WTC11 (cell line): ENCODE measurements around the gene CARS2. TPM values are rescaled to one million over a fixed set of nuclear protein-coding genes. Genes with fewer than 3 reads are reported as not detected.

ENCODE experiments used
- ATAC-seq: fragments of 200-7000 bp; cut with Tn5 transposase; 2 replicates; pipeline ENCODE4 v1.10.0; 2021; ENCODE audit warnings: mild to moderate bottlenecking, moderate library complexity
- CTCF ChIA-PET: fragments of 300-600 bp; sonication (Branson Sonifier 250); formaldehyde crosslinking; loops from one replicate; lab custom pipeline; 2021; ENCODE audit warnings: antibody characterized with exemption; lab: Charles Lee
- POLR2A ChIA-PET: fragments of 350-600 bp; sonication (Branson Sonifier 250); formaldehyde crosslinking; loops from one replicate; lab custom pipeline; 2021; ENCODE audit warnings: antibody characterized with exemption; lab: Charles Lee
- DNase-seq: peaks from one replicate; pipeline ENCODE4 v3.0.0; 2021; ENCODE audit warnings: low spot score
- H3K27ac Mint-ChIP-seq: 2 replicates; pipeline ENCODE4 v1.8.0; 2021; ENCODE audit warnings: mixed read lengths
- H3K27me3 Mint-ChIP-seq: 2 replicates; pipeline ENCODE4 v1.8.0; 2021; ENCODE audit warnings: low read depth, mild to moderate bottlenecking, moderate library complexity, mixed read lengths
- H3K36me3 Mint-ChIP-seq: 2 replicates; pipeline ENCODE4 v1.8.0; 2021; ENCODE audit warnings: mixed read lengths
- H3K4me1 Mint-ChIP-seq: 2 replicates; pipeline ENCODE4 v1.8.0; 2022; ENCODE audit warnings: mixed read lengths
- H3K4me3 Mint-ChIP-seq: 2 replicates; pipeline ENCODE4 v1.8.0; 2021; ENCODE audit warnings: mild to moderate bottlenecking, moderate library complexity, mixed read lengths
- H3K9me3 Mint-ChIP-seq: 2 replicates; pipeline ENCODE4 v1.8.0; 2021; ENCODE audit warnings: mixed read lengths
- ATF1 ChIP-seq: sonication (generic); formaldehyde crosslinking; IDR thresholded peaks from 2 replicates; pipeline ENCODE4 v1.8.1; 2023; ENCODE audit warnings: mild to moderate bottlenecking, moderate library complexity, missing genetic modification reagents
- E2F5 ChIP-seq: sonication (generic); formaldehyde crosslinking; IDR thresholded peaks from 2 replicates; pipeline ENCODE4 v1.8.1; 2022; ENCODE audit warnings: mild to moderate bottlenecking, moderate library complexity, missing genetic modification reagents
- ELF4 ChIP-seq: sonication (generic); formaldehyde crosslinking; IDR thresholded peaks from 2 replicates; pipeline ENCODE4 v1.8.1; 2022; ENCODE audit warnings: low read depth, mild to moderate bottlenecking, moderate library complexity, missing genetic modification reagents
- FOXP1 ChIP-seq: sonication (generic); formaldehyde crosslinking; IDR thresholded peaks from 2 replicates; pipeline ENCODE4 v1.8.0; 2022; ENCODE audit warnings: missing genetic modification reagents, mild to moderate bottlenecking, moderate library complexity, borderline replicate concordance
- GTF2I ChIP-seq: fragments of 250-450 bp; sonication (Bioruptor Pico); conservative IDR thresholded peaks from 2 replicates; pipeline ENCODE4 v1.4.0; 2021; ENCODE audit warnings: mild to moderate bottlenecking
- PREB ChIP-seq: sonication (generic); formaldehyde crosslinking; IDR thresholded peaks from 2 replicates; pipeline ENCODE4 v1.8.1; 2022; ENCODE audit warnings: mild to moderate bottlenecking, missing genetic modification reagents, moderate library complexity, borderline replicate concordance
- SOX15 ChIP-seq: fragments of 250-450 bp; sonication (Bioruptor Pico); IDR thresholded peaks from 2 replicates; pipeline ENCODE4 v1.9.0; 2021; ENCODE audit warnings: mild to moderate bottlenecking
- ZBTB21 ChIP-seq: sonication (generic); formaldehyde crosslinking; IDR thresholded peaks from 2 replicates; pipeline ENCODE4 v1.8.1; 2023; ENCODE audit warnings: mild to moderate bottlenecking, missing genetic modification reagents, borderline replicate concordance
- ZNF121 ChIP-seq: sonication (generic); formaldehyde crosslinking; IDR thresholded peaks from 2 replicates; pipeline ENCODE4 v1.8.0; 2023; ENCODE audit warnings: missing genetic modification reagents
- ZNF416 ChIP-seq: fragments of 250-450 bp; sonication (Bioruptor Pico); IDR thresholded peaks from 2 replicates; pipeline ENCODE4 v1.9.0; 2021; ENCODE audit warnings: mild to moderate bottlenecking, inconsistent platforms
- ZNF512 ChIP-seq: sonication (generic); formaldehyde crosslinking; IDR thresholded peaks from 2 replicates; pipeline ENCODE4 v1.8.1; 2022; ENCODE audit warnings: missing genetic modification reagents, borderline replicate concordance
- ZNF532 ChIP-seq: fragments of 250-450 bp; sonication (Bioruptor Pico); IDR thresholded peaks from 2 replicates; pipeline ENCODE4 v1.9.0; 2021; ENCODE audit warnings: mild to moderate bottlenecking, borderline replicate concordance
- total RNA-seq: library from RNA; stranded (reverse); gene quantifications from 3 replicates; pipeline ENCODE4 v1.2.3, GENCODE V29; 2021

The CARS2 gene
- total RNA-seq, 1 experiment from 2014 or later, result 39.9 TPM

GRCh38 chr13:110684388-110685056 is 21.4 kb downstream of the CARS2 start (continued):
- TF ChIP-seq GTF2I (CRISPR knock-in tag) (no peak), ZNF532 (no peak), ZNF512 (CRISPR knock-in tag) (no peak)

- no peak overlapping the region for H3K4me3 Mint-ChIP-seq
- H3K36me3 Mint-ChIP-seq, result peaks cover 28% of the 10 kb centered on the region
- DNase-seq (no peak), ATAC-seq (no peak)
- no peaks in the 10 kb centered on the region for H3K9me3 Mint-ChIP-seq
- POLR2A ChIA-PET, result no interaction called here
- no peaks in the 10 kb centered on the region for H3K27me3 Mint-ChIP-seq
- CTCF ChIA-PET, result interaction anchor here (0.8 to 1.5 kb wide), 4 partner anchors 117 to 264 kb away, joined by 3 to 6 read pairs (median 4); no protein-coding TSS in a partner anchor
- TF ChIP-seq ZNF512 (CRISPR knock-in tag), result no peak
- TF ChIP-seq ZNF416 (CRISPR knock-in tag), result no peak
- no peak for TF ChIP-seq ZBTB21 (CRISPR knock-in tag)
- no peak overlapping the region for H3K27ac Mint-ChIP-seq
- H3K4me1 Mint-ChIP-seq, result no peaks in the 10 kb centered on the region
Measured at GRCh38 chr13:110683921-110684320, 22.0 kb downstream of the CARS2 start.

- peaks cover 33% of the 10 kb centered on the region for H3K36me3 Mint-ChIP-seq
- no peaks in the 10 kb centered on the region for H3K9me3 Mint-ChIP-seq
- ATAC-seq (peak; percentile 37; the same call in 1 of the 2 replicates), DNase-seq (no peak)
- H3K4me1 Mint-ChIP-seq, result no peaks in the 10 kb centered on the region
- no peak overlapping the region for H3K27ac Mint-ChIP-seq
- H3K27me3 Mint-ChIP-seq, result no peaks in the 10 kb centered on the region
- peak; percentile 70; the same call in 1 of the 2 replicates for TF ChIP-seq ZNF121 (CRISPR knock-in tag)
- no peak for TF ChIP-seq PREB (CRISPR knock-in tag)
- TF ChIP-seq, all 79 proteins: peak for 1
- ChIA-PET CTCF (interaction anchor here (0.5 to 1.5 kb wide), 12 partner anchors 20 to 265 kb away, joined by 3 to 6 read pairs (median 3); no protein-coding TSS in a partner anchor), POLR2A (no interaction called here)
- no peak overlapping the region for H3K4me3 Mint-ChIP-seq
Measured at GRCh38 chr13:110683203-110683883, 22.6 kb downstream of the CARS2 start.

GRCh38 chr13:110682746-110683145 is 23.2 kb downstream of the CARS2 start:
- Mint-ChIP-seq H3K9me3 (no peaks in the 10 kb centered on the region), H3K4me1 (no peaks in the 10 kb centered on the region), H3K36me3 (peaks cover 36% of the 10 kb centered on the region), H3K27me3 (no peaks in the 10 kb centered on the region), H3K27ac (no peak overlapping the region), H3K4me3 (no peak overlapping the region)
- ATAC-seq (no peak), DNase-seq (no peak)
- POLR2A ChIA-PET, result no interaction called here
- TF ChIP-seq FOXP1 (CRISPR knock-in tag) (no peak), ZNF416 (CRISPR knock-in tag) (no peak), ATF1 (CRISPR knock-in tag) (no peak), E2F5 (CRISPR knock-in tag) (no peak), ELF4 (CRISPR knock-in tag) (no peak), SOX15 (no peak)
- CTCF ChIA-PET, result interaction anchor here (0.5 to 1.5 kb wide), 11 partner anchors 21 to 242 kb away, joined by 3 to 6 read pairs (median 3); no protein-coding TSS in a partner anchor
